WTC11 (cell line): ENCODE data around the gene PPM1N. TPM values are rescaled to one million over a fixed set of nuclear protein-coding genes. Genes with fewer than 3 reads are reported as not detected.

Experiments used
- ATAC-seq: fragments of 200-7000 bp; cut with Tn5 transposase; 2 replicates; pipeline ENCODE4 v1.10.0; 2021; ENCODE audit warnings: mild to moderate bottlenecking, moderate library complexity
- CTCF ChIA-PET: fragments of 300-600 bp; sonication (Branson Sonifier 250); formaldehyde crosslinking; loops from one replicate; lab custom pipeline; 2021; ENCODE audit warnings: antibody characterized with exemption; lab: Charles Lee
- POLR2A ChIA-PET: fragments of 350-600 bp; sonication (Branson Sonifier 250); formaldehyde crosslinking; loops from one replicate; lab custom pipeline; 2021; ENCODE audit warnings: antibody characterized with exemption; lab: Charles Lee
- DNase-seq: peaks from one replicate; pipeline ENCODE4 v3.0.0; 2021; ENCODE audit warnings: low spot score
- H3K27ac Mint-ChIP-seq: 2 replicates; pipeline ENCODE4 v1.8.0; 2021; ENCODE audit warnings: mixed read lengths
- H3K27me3 Mint-ChIP-seq: 2 replicates; pipeline ENCODE4 v1.8.0; 2021; ENCODE audit warnings: low read depth, mild to moderate bottlenecking, moderate library complexity, mixed read lengths
- H3K36me3 Mint-ChIP-seq: 2 replicates; pipeline ENCODE4 v1.8.0; 2021; ENCODE audit warnings: mixed read lengths
- H3K4me1 Mint-ChIP-seq: 2 replicates; pipeline ENCODE4 v1.8.0; 2022; ENCODE audit warnings: mixed read lengths
- H3K4me3 Mint-ChIP-seq: 2 replicates; pipeline ENCODE4 v1.8.0; 2021; ENCODE audit warnings: mild to moderate bottlenecking, moderate library complexity, mixed read lengths
- H3K9me3 Mint-ChIP-seq: 2 replicates; pipeline ENCODE4 v1.8.0; 2021; ENCODE audit warnings: mixed read lengths
- AR ChIP-seq: fragments of 250-450 bp; sonication (Bioruptor Pico); IDR thresholded peaks from 2 replicates; pipeline ENCODE4 v1.9.0; 2021; ENCODE audit warnings: mild to moderate bottlenecking
- ARID4B ChIP-seq: sonication (generic); formaldehyde crosslinking; IDR thresholded peaks from 2 replicates; pipeline ENCODE4 v1.8.0; 2023; ENCODE audit warnings: missing genetic modification reagents, mild to moderate bottlenecking, borderline replicate concordance
- CBFB ChIP-seq: sonication (generic); formaldehyde crosslinking; IDR thresholded peaks from 2 replicates; pipeline ENCODE4 v1.8.1; 2022; ENCODE audit warnings: mild to moderate bottlenecking, low read depth, missing genetic modification reagents
- CTCF ChIP-seq: fragments of 200-600 bp; IDR thresholded peaks from 2 replicates; pipeline ENCODE4 v1.8.0; 2022; ENCODE audit warnings: antibody characterized with exemption
- E2F1 ChIP-seq: sonication (generic); formaldehyde crosslinking; IDR thresholded peaks from 2 replicates; pipeline ENCODE4 v1.8.0; 2022; ENCODE audit warnings: mild to moderate bottlenecking, missing genetic modification reagents
- E2F4 ChIP-seq: sonication (generic); formaldehyde crosslinking; IDR thresholded peaks from 2 replicates; pipeline ENCODE4 v1.8.1; 2022; ENCODE audit warnings: low read depth, mild to moderate bottlenecking, moderate library complexity, missing genetic modification reagents, borderline replicate concordance
- ELF4 ChIP-seq: sonication (generic); formaldehyde crosslinking; IDR thresholded peaks from 2 replicates; pipeline ENCODE4 v1.8.1; 2022; ENCODE audit warnings: low read depth, mild to moderate bottlenecking, moderate library complexity, missing genetic modification reagents
- GRHL2 ChIP-seq: fragments of 250-450 bp; sonication (Bioruptor Pico); IDR thresholded peaks from 2 replicates; pipeline ENCODE4 v1.8.0; 2022; ENCODE audit warnings: mild to moderate bottlenecking, moderate library complexity; ENCODE audit not compliant: insufficient replicate concordance, severe bottlenecking
- IRF2 ChIP-seq: sonication (generic); formaldehyde crosslinking; IDR thresholded peaks from 2 replicates; pipeline ENCODE4 v1.8.0; 2022; ENCODE audit warnings: low read depth, missing genetic modification reagents, borderline replicate concordance
- MYBL2 ChIP-seq: sonication (generic); formaldehyde crosslinking; IDR thresholded peaks from 2 replicates; pipeline ENCODE4 v1.8.1; 2023; ENCODE audit warnings: mild to moderate bottlenecking, moderate library complexity, missing genetic modification reagents
- NFE2L1 ChIP-seq: sonication (generic); formaldehyde crosslinking; IDR thresholded peaks from 2 replicates; pipeline ENCODE4 v1.8.1; 2023; ENCODE audit warnings: missing genetic modification reagents
- NR3C1 ChIP-seq: sonication (generic); formaldehyde crosslinking; conservative IDR thresholded peaks from 2 replicates; pipeline ENCODE4 v1.8.1; 2023; ENCODE audit warnings: low read depth, mild to moderate bottlenecking, missing genetic modification reagents
- PRRX2 ChIP-seq: fragments of 250-450 bp; sonication (Bioruptor Pico); IDR thresholded peaks from 2 replicates; pipeline ENCODE4 v1.8.0; 2021; ENCODE audit warnings: mild to moderate bottlenecking
- RELA ChIP-seq: sonication (generic); formaldehyde crosslinking; IDR thresholded peaks from 2 replicates; pipeline ENCODE4 v1.8.1; 2022; ENCODE audit warnings: missing genetic modification reagents, mild to moderate bottlenecking, borderline replicate concordance
- TCF7 ChIP-seq: sonication (generic); formaldehyde crosslinking; IDR thresholded peaks from 2 replicates; pipeline ENCODE4 v1.8.0; 2022; ENCODE audit warnings: mild to moderate bottlenecking, low read depth, missing genetic modification reagents, moderate library complexity
- ZNF232 ChIP-seq: sonication (generic); formaldehyde crosslinking; IDR thresholded peaks from 2 replicates; pipeline ENCODE4 v1.8.0; 2022; ENCODE audit warnings: mild to moderate bottlenecking, missing genetic modification reagents
- total RNA-seq: library from RNA; stranded (reverse); gene quantifications from 3 replicates; pipeline ENCODE4 v1.2.3, GENCODE V29; 2021
- TF ChIP-seq, protein P1 (sequence below): fragments of 250-450 bp; sonication (Bioruptor Pico); IDR thresholded peaks from 2 replicates; pipeline ENCODE4 v1.9.0; 2021; ENCODE audit warnings: mild to moderate bottlenecking, borderline replicate concordance
- TF ChIP-seq, protein P2 (sequence below): fragments of 250-450 bp; sonication (Bioruptor Pico); IDR thresholded peaks from 2 replicates; pipeline ENCODE4 v1.9.0; 2021; ENCODE audit warnings: mild to moderate bottlenecking

The PPM1N gene
- total RNA-seq, 1 experiment from 2014 or later: 10.3 TPM

- TF ChIP-seq CBFB (CRISPR knock-in tag) (no peak), PRRX2 (CRISPR knock-in tag) (no peak), NR3C1 (no peak), RELA (CRISPR knock-in tag) (no peak), CTCF (no peak), TCF7 (CRISPR knock-in tag) (no peak)
Observed at GRCh38 chr19:45495178-45495577, 3.1 kb upstream of the PPM1N start (continued).

DNA sequence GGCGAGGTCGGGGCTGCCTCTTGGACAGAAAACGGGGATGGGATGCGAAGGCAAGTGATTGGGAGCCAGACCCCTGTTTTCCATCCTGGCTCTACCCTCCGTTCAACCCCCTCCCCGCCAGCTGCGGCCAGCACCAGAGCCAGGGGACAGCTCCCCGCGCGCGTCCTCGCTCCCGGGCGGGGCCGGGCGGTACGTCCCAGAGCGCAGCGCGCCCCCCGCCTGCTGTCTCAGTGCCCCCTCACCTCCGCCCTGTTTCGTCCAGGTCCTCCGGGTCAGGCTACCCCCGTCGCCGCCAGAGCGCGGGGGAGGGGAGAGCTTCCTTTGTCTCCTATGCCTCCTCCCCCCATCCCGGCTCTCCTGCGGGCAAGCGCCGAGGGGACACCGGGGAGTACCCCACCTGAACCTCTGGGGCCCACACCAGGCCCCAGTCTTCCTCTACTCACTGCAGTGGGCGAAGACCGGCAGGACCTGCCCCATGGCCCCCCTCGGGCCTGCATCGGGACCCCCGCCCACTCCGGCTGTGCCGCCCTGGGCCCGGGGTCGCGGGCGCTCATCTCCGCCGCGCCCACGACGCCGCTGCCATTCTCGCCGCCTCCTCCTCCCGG is 1.8 kb upstream of the PPM1N start:
- Mint-ChIP-seq H3K4me3 (peak overlapping the region; percentile 63), H3K9me3 (no peaks in the 10 kb centered on the region), H3K27me3 (peaks cover 39% of the 10 kb centered on the region), H3K4me1 (peaks cover 43% of the 10 kb centered on the region), H3K27ac (no peak overlapping the region), H3K36me3 (peaks cover 3% of the 10 kb centered on the region; the same call in 1 of the 2 replicates)
- peak; percentile 84 for DNase-seq
- POLR2A ChIA-PET: interaction anchor here (0.6 to 1.6 kb wide), 3 partner anchors 9 to 101 kb away, joined by 3 to 4 read pairs (median 3); partner anchors contain the start of gene FOSB
- peak; percentile 1 for ATAC-seq
- CTCF ChIA-PET: interaction anchor here (0.6 to 9.1 kb wide), 12 partner anchors 11 to 195 kb away, joined by 3 to 145 read pairs (median 6); partner anchors contain the start of genes QPCTL, SNRPD2 and VASP
- TF ChIP-seq ZNF232 (CRISPR knock-in tag): peak; percentile 96
- peak; percentile 77 for TF ChIP-seq NFE2L1 (CRISPR knock-in tag)
- TF ChIP-seq MYBL2 (CRISPR knock-in tag): peak; percentile 86
- peak; percentile 89; the same call in 1 of the 2 replicates for TF ChIP-seq RELA (CRISPR knock-in tag)
- 0 out of 2 replicates have a peak, but pooled peaks have one; percentile 64 for TF ChIP-seq IRF2
- TF ChIP-seq ELF4: 0 out of 2 replicates have a peak, but pooled peaks have one; percentile 63
- peak; percentile 97 for TF ChIP-seq ARID4B
- peak; percentile 31; the same call in 1 of the 2 replicates for TF ChIP-seq E2F1 (CRISPR knock-in tag)
- no peak for TF ChIP-seq AR (CRISPR knock-in tag)
- no peak for TF ChIP-seq TCF7 (CRISPR knock-in tag)
- TF ChIP-seq, protein P1, sequence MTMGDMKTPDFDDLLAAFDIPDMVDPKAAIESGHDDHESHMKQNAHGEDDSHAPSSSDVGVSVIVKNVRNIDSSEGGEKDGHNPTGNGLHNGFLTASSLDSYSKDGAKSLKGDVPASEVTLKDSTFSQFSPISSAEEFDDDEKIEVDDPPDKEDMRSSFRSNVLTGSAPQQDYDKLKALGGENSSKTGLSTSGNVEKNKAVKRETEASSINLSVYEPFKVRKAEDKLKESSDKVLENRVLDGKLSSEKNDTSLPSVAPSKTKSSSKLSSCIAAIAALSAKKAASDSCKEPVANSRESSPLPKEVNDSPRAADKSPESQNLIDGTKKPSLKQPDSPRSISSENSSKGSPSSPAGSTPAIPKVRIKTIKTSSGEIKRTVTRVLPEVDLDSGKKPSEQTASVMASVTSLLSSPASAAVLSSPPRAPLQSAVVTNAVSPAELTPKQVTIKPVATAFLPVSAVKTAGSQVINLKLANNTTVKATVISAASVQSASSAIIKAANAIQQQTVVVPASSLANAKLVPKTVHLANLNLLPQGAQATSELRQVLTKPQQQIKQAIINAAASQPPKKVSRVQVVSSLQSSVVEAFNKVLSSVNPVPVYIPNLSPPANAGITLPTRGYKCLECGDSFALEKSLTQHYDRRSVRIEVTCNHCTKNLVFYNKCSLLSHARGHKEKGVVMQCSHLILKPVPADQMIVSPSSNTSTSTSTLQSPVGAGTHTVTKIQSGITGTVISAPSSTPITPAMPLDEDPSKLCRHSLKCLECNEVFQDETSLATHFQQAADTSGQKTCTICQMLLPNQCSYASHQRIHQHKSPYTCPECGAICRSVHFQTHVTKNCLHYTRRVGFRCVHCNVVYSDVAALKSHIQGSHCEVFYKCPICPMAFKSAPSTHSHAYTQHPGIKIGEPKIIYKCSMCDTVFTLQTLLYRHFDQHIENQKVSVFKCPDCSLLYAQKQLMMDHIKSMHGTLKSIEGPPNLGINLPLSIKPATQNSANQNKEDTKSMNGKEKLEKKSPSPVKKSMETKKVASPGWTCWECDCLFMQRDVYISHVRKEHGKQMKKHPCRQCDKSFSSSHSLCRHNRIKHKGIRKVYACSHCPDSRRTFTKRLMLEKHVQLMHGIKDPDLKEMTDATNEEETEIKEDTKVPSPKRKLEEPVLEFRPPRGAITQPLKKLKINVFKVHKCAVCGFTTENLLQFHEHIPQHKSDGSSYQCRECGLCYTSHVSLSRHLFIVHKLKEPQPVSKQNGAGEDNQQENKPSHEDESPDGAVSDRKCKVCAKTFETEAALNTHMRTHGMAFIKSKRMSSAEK (CRISPR knock-in tag): no peak
- TF ChIP-seq GRHL2: no peak
- TF ChIP-seq E2F4 (CRISPR knock-in tag): 0 out of 2 replicates have a peak, but pooled peaks have one; percentile 75
- TF ChIP-seq, protein P2, sequence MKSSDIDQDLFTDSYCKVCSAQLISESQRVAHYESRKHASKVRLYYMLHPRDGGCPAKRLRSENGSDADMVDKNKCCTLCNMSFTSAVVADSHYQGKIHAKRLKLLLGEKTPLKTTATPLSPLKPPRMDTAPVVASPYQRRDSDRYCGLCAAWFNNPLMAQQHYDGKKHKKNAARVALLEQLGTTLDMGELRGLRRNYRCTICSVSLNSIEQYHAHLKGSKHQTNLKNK (CRISPR knock-in tag): no peak
